NOMO-1 (cell line): ENCODE measurements around the gene CAP1.

ENCODE experiments used
- DNase-seq, 2 experiments: peaks; one replicate each; lab custom pipeline; 2025; ENCODE audit not compliant: unreplicated experiment in 2 of 2; lab: John Stamatoyannopoulos, UW

CAP1 gene

GRCh38 chr1:40058097-40058452, 17.5 kb downstream of the CAP1 start:
- DNase-seq = no peak

- no peak for DNase-seq
Observed at GRCh38 chr1:40058453-40059337, 18.2 kb downstream of the CAP1 start.

- peak; percentile 68 to 95 for DNase-seq
Observed at GRCh38 chr1:40059338-40059959, 18.9 kb downstream of the CAP1 start.

- DNase-seq = peak in 1 of 2 experiments; percentile 46
Observed at GRCh38 chr1:40059960-40060750, 19.6 kb downstream of the CAP1 start.

- DNase-seq = peak; percentile 86 to 95
Observed at GRCh38 chr1:40064797-40065499, 24.4 kb downstream of the CAP1 start.

GRCh38 chr1:40067023-40067422, 26.5 kb downstream of the CAP1 start:
- DNase-seq = no peak

- DNase-seq = no peak
Observed at GRCh38 chr1:40067851-40068250, 27.3 kb downstream of the CAP1 start.

GRCh38 chr1:40072142-40072541, 31.6 kb downstream of the CAP1 start:
- DNase-seq = no peak

GRCh38 chr1:40073062-40073461, 32.5 kb downstream of the CAP1 start:
- DNase-seq = no peak

GRCh38 chr1:40075266-40075665, 34.7 kb downstream of the CAP1 start:
- DNase-seq = peak; percentile 33 to 60

- peak in 1 of 2 experiments; percentile 29 for DNase-seq
Observed at GRCh38 chr1:40076895-40077312, 36.4 kb downstream of the CAP1 start.

GRCh38 chr1:40078512-40079333, 38.2 kb downstream of the CAP1 start:
- DNase-seq = peak; percentile 32 to 33

- DNase-seq = peak; percentile 20 to 39
Observed at GRCh38 chr1:40079774-40080400, 39.4 kb downstream of the CAP1 start.

- no peak for DNase-seq
Observed at GRCh38 chr1:40081871-40082270, 41.3 kb downstream of the CAP1 start.

GRCh38 chr1:40084750-40085149, 44.2 kb downstream of the CAP1 start:
- peak in 1 of 2 experiments; percentile 15 for DNase-seq

- no peak for DNase-seq
Observed at GRCh38 chr1:40090652-40091355, 50.3 kb downstream of the CAP1 start.

- DNase-seq = no peak
Observed at GRCh38 chr1:40092241-40092640, 51.7 kb downstream of the CAP1 start.

- peak in 1 of 2 experiments; percentile 24 for DNase-seq
Observed at GRCh38 chr1:40092706-40093639, 52.4 kb downstream of the CAP1 start.
